ENCODE results near the gene ANKRD33B.
A peak's percentile ranks its signal among the peaks of the same experiment; 100 is the strongest.

The ANKRD33B gene

DNA sequence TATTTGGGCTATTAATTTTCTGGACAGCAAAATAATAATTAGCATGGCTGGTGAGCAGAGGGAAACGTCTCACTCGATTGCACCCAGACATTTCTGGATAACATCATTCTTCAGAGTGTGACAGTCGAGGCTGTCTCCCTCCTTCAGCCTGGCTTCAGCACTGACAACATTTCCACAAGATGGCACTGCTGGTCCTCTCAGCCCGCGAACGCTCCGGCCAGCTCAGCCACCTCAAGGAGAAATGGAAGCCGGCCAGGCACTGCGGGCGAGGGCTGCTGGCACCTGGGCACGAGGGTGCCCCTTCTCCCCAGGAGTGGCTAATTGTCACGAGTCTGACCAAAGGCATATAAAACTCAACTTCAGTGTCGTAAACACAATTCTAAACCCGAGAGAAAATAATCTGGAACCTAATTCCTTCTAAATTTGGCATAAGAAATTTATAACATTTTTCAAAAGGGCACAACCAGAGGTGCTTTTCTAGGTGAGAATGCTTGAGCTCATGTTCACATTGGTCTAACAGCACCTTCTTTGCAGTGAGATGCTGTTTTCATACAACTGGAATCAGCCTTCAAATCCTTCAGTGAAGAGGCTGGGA lies 131.3 kb downstream of the ANKRD33B start:
- no peak overlapping the region for H3K27ac ChIP-seq (ENCODE audit: low read length)
- no peaks in the 10 kb centered on the region for H3K27me3 ChIP-seq (ENCODE audit: insufficient read depth, low read length)
- no peaks in the 10 kb centered on the region for H3K36me3 ChIP-seq (ENCODE audit: insufficient read depth, low read depth, low read length)
- H3K4me1 ChIP-seq (ENCODE audit: insufficient read depth, low read length), result peaks cover 5% of the 10 kb centered on the region; the same call in 1 of the 2 replicates
- no peaks in the 10 kb centered on the region for H3K9me3 ChIP-seq (ENCODE audit: insufficient read depth, low read depth, low read length)
- H3K9ac ChIP-seq (ENCODE audit: low read depth, low read length), result no peak overlapping the region
- no peak overlapping the region for H3K4me3 ChIP-seq (ENCODE audit: low read length)

- Histone ChIP-seq H3K36me3 (ENCODE audit: insufficient read depth, low read depth, low read length) (no peaks in the 10 kb centered on the region), H3K9ac (ENCODE audit: low read depth, low read length) (no peak overlapping the region), H3K27me3 (ENCODE audit: insufficient read depth, low read length) (no peaks in the 10 kb centered on the region), H3K27ac (ENCODE audit: low read length) (no peak overlapping the region), H3K9me3 (ENCODE audit: insufficient read depth, low read depth, low read length) (no peaks in the 10 kb centered on the region), H3K4me1 (ENCODE audit: insufficient read depth, low read length) (peaks cover 11% of the 10 kb centered on the region), H3K4me3 (ENCODE audit: low read length) (no peak overlapping the region)
Observed at GRCh38 chr5:10695759-10696543, 132.1 kb downstream of the ANKRD33B start.

- no peaks in the 10 kb centered on the region for H3K36me3 ChIP-seq (ENCODE audit: insufficient read depth, low read depth, low read length)
- H3K9me3 ChIP-seq (ENCODE audit: insufficient read depth, low read depth, low read length), result no peaks in the 10 kb centered on the region
- no peak overlapping the region for H3K9ac ChIP-seq (ENCODE audit: low read depth, low read length)
- peaks cover 14% of the 10 kb centered on the region for H3K4me1 ChIP-seq (ENCODE audit: insufficient read depth, low read length)
- H3K27me3 ChIP-seq (ENCODE audit: insufficient read depth, low read length), result no peaks in the 10 kb centered on the region
- H3K4me3 ChIP-seq (ENCODE audit: low read length), result no peak overlapping the region
- no peak overlapping the region for H3K27ac ChIP-seq (ENCODE audit: low read length)
Observed at GRCh38 chr5:10699281-10699874, 135.5 kb downstream of the ANKRD33B start.

- H3K36me3 ChIP-seq (ENCODE audit: insufficient read depth, low read depth, low read length), result no peaks in the 10 kb centered on the region
- no peaks in the 10 kb centered on the region for H3K9me3 ChIP-seq (ENCODE audit: insufficient read depth, low read depth, low read length)
- H3K27ac ChIP-seq (ENCODE audit: low read length), result no peak overlapping the region
- peaks cover 14% of the 10 kb centered on the region for H3K4me1 ChIP-seq (ENCODE audit: insufficient read depth, low read length)
- H3K9ac ChIP-seq (ENCODE audit: low read depth, low read length), result no peak overlapping the region
- no peak overlapping the region for H3K4me3 ChIP-seq (ENCODE audit: low read length)
- H3K27me3 ChIP-seq (ENCODE audit: insufficient read depth, low read length), result no peaks in the 10 kb centered on the region
Observed at GRCh38 chr5:10699987-10700386, 136.1 kb downstream of the ANKRD33B start.

DNA sequence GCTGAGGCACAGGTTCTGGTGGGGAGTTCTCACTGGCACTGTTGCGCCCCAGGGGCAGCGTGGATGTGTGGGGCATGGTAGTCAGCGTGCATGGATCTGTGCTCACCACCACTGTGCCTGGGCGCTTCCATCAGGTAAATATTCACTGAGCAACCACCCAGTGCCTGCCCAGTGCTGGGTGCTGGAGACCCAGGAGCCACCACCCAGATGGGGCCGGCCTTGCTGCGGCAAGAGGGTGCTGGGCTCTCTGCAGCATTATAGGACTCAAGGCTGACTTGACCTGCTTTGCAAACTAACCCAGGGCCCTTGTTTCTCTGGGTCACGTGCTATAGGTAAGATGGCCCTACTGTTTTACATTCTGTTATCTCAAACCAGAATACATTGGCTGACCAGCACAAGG lies 136.6 kb downstream of the ANKRD33B start:
- no peaks in the 10 kb centered on the region for H3K9me3 ChIP-seq (ENCODE audit: insufficient read depth, low read depth, low read length)
- H3K9ac ChIP-seq (ENCODE audit: low read depth, low read length), result no peak overlapping the region

DNA sequence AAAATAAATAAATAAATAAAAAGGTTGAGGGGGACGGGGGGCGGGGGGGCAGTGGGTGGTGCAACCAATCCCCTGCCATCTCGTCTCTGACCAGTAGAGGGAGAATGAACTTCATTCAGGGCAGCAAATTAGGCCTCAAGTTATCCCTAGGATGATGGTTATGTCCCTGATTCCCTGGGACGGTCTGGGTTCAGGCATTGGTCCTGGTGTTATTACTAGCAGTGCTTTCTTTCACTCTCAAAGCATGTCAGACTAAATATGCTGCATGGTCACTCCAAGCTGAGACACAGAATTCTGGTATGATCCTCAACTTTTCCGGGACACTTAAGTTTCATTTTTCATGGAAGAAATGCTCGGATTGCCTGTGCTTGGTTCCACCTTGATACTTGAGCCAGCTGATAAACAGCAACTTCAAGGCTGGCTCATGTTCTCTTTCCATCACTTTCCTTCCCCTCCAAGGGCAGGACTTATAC lies 137.7 kb downstream of the ANKRD33B start:
- H3K27ac ChIP-seq (ENCODE audit: low read length), result no peak overlapping the region
- H3K36me3 ChIP-seq (ENCODE audit: insufficient read depth, low read depth, low read length), result no peaks in the 10 kb centered on the region
- H3K27me3 ChIP-seq (ENCODE audit: insufficient read depth, low read length), result no peaks in the 10 kb centered on the region
- no peaks in the 10 kb centered on the region for H3K9me3 ChIP-seq (ENCODE audit: insufficient read depth, low read depth, low read length)
- no peak overlapping the region for H3K9ac ChIP-seq (ENCODE audit: low read depth, low read length)
- no peak overlapping the region for H3K4me3 ChIP-seq (ENCODE audit: low read length)
- peaks cover 24% of the 10 kb centered on the region for H3K4me1 ChIP-seq (ENCODE audit: insufficient read depth, low read length)

More for the DNA sequence above, 136.6 kb downstream of the ANKRD33B start:
- Histone ChIP-seq H3K36me3 (ENCODE audit: insufficient read depth, low read depth, low read length) (no peaks in the 10 kb centered on the region), H3K27ac (ENCODE audit: low read length) (no peak overlapping the region), H3K4me1 (ENCODE audit: insufficient read depth, low read length) (peaks cover 18% of the 10 kb centered on the region), H3K4me3 (ENCODE audit: low read length) (no peak overlapping the region), H3K27me3 (ENCODE audit: insufficient read depth, low read length) (no peaks in the 10 kb centered on the region)

GRCh38 chr5:10702040-10702629 lies 138.3 kb downstream of the ANKRD33B start:
- H3K27ac ChIP-seq (ENCODE audit: low read length), result no peak overlapping the region
- no peaks in the 10 kb centered on the region for H3K36me3 ChIP-seq (ENCODE audit: insufficient read depth, low read depth, low read length)
- no peak overlapping the region for H3K9ac ChIP-seq (ENCODE audit: low read depth, low read length)
- H3K4me1 ChIP-seq (ENCODE audit: insufficient read depth, low read length), result peaks cover 24% of the 10 kb centered on the region
- no peaks in the 10 kb centered on the region for H3K27me3 ChIP-seq (ENCODE audit: insufficient read depth, low read length)
- no peak overlapping the region for H3K4me3 ChIP-seq (ENCODE audit: low read length)
- no peaks in the 10 kb centered on the region for H3K9me3 ChIP-seq (ENCODE audit: insufficient read depth, low read depth, low read length)

GRCh38 chr5:10702911-10703491 lies 139.1 kb downstream of the ANKRD33B start:
- Histone ChIP-seq H3K9me3 (ENCODE audit: insufficient read depth, low read depth, low read length) (no peaks in the 10 kb centered on the region), H3K4me1 (ENCODE audit: insufficient read depth, low read length) (peaks cover 24% of the 10 kb centered on the region), H3K4me3 (ENCODE audit: low read length) (no peak overlapping the region), H3K27ac (ENCODE audit: low read length) (no peak overlapping the region), H3K9ac (ENCODE audit: low read depth, low read length) (no peak overlapping the region), H3K36me3 (ENCODE audit: insufficient read depth, low read depth, low read length) (no peaks in the 10 kb centered on the region), H3K27me3 (ENCODE audit: insufficient read depth, low read length) (no peaks in the 10 kb centered on the region)

DNA sequence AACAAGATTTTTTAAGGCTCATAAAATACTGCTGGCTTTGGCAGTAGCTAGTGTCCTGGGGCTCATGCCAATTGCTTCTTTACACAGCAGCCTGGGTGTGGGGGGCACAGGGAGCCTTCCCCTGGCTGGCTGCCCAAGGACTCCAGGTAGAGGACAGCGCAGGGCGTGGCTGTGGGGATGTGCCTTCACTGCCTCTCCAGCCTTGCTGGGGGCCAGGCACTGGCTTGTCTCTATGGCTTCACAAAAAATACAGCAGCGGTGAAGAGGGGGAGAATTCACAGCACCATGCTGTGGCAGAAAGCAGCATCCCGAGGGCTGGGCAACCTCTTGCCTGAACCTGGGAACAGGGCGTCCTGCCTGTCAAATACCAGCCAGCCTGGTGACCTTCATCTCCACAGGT lies 139.8 kb downstream of the ANKRD33B start:
- Histone ChIP-seq H3K9ac (ENCODE audit: low read depth, low read length) (no peak overlapping the region), H3K4me3 (ENCODE audit: low read length) (no peak overlapping the region), H3K36me3 (ENCODE audit: insufficient read depth, low read depth, low read length) (no peaks in the 10 kb centered on the region), H3K27ac (ENCODE audit: low read length) (no peak overlapping the region), H3K4me1 (ENCODE audit: insufficient read depth, low read length) (peaks cover 24% of the 10 kb centered on the region), H3K27me3 (ENCODE audit: insufficient read depth, low read length) (no peaks in the 10 kb centered on the region), H3K9me3 (ENCODE audit: insufficient read depth, low read depth, low read length) (no peaks in the 10 kb centered on the region)

- Histone ChIP-seq H3K4me3 (ENCODE audit: low read length) (no peak overlapping the region), H3K36me3 (ENCODE audit: insufficient read depth, low read depth, low read length) (no peaks in the 10 kb centered on the region), H3K9ac (ENCODE audit: low read depth, low read length) (no peak overlapping the region), H3K9me3 (ENCODE audit: insufficient read depth, low read depth, low read length) (no peaks in the 10 kb centered on the region), H3K4me1 (ENCODE audit: insufficient read depth, low read length) (peaks cover 23% of the 10 kb centered on the region), H3K27ac (ENCODE audit: low read length) (no peak overlapping the region), H3K27me3 (ENCODE audit: insufficient read depth, low read length) (no peaks in the 10 kb centered on the region)
Observed at GRCh38 chr5:10704949-10705621, 141.2 kb downstream of the ANKRD33B start.

- no peaks in the 10 kb centered on the region for H3K27me3 ChIP-seq (ENCODE audit: insufficient read depth, low read length)
- peak overlapping the region; percentile 33; the same call in 1 of the 2 replicates for H3K9ac ChIP-seq (ENCODE audit: low read depth, low read length)
- no peak overlapping the region for H3K4me3 ChIP-seq (ENCODE audit: low read length)
- peaks cover 17% of the 10 kb centered on the region for H3K4me1 ChIP-seq (ENCODE audit: insufficient read depth, low read length)
- H3K36me3 ChIP-seq (ENCODE audit: insufficient read depth, low read depth, low read length), result no peaks in the 10 kb centered on the region
- H3K27ac ChIP-seq (ENCODE audit: low read length), result no peak overlapping the region
- H3K9me3 ChIP-seq (ENCODE audit: insufficient read depth, low read depth, low read length), result no peaks in the 10 kb centered on the region
Observed at GRCh38 chr5:10705747-10706146, 141.9 kb downstream of the ANKRD33B start.

Data from iPS-20b (cell line).